OCI-LY3 (cell line): ENCODE measurements around the gene FGGY.
"Not testable (repeated sequence)": the region's sequence is repeated elsewhere in the genome, so short reads cannot be mapped to it uniquely, and the experiment has no call there.

Experiments
- H2AFZ ChIP-seq: fragments of 200-600, 300-600 bp; shearing (Covaris generic); 2 replicates; pipeline ENCODE4 v1.6.0; 2014; ENCODE audit warnings: antibody characterized with exemption, low read depth, low read length
- H3K27ac ChIP-seq: fragments of 200-600, 300-600 bp; sonication (generic); 2 replicates; pipeline ENCODE4 v1.5.1; 2014; ENCODE audit warnings: mild to moderate bottlenecking, low read length, moderate library complexity, mixed read lengths
- H3K27me3 ChIP-seq: fragments of 200-600, 300-600 bp; sonication (generic); 2 replicates; pipeline ENCODE4 v1.6.1; 2014; ENCODE audit warnings: low read depth, low read length, mixed read lengths
- H3K36me3 ChIP-seq: fragments of 200-600, 300-600 bp; sonication (generic); replicated peaks from 2 replicates; pipeline ENCODE3; 2014; ENCODE audit warnings: low read depth, low read length, mixed read lengths
- H3K4me1 ChIP-seq: fragments of 300-600, 200-600 bp; sonication (generic); 2 replicates; pipeline ENCODE4 v1.6.1; 2014; ENCODE audit warnings: low read length, mixed read lengths
- H3K4me2 ChIP-seq: fragments of 200-600, 300-600 bp; sonication (generic); 2 replicates; pipeline ENCODE4 v1.6.1; 2014; ENCODE audit warnings: low read length, mixed read lengths
- H3K4me3 ChIP-seq: fragments of 300-600, 200-600 bp; sonication (generic); 2 replicates; pipeline ENCODE4 v1.5.1; 2014; ENCODE audit warnings: antibody characterized with exemption, mild to moderate bottlenecking, low read length, moderate library complexity
- H3K79me2 ChIP-seq: fragments of 300-600, 200-600 bp; shearing (Covaris generic); 2 replicates; pipeline ENCODE4 v1.6.1; 2014; ENCODE audit warnings: mild to moderate bottlenecking, low read length, mixed read lengths
- H3K9ac ChIP-seq: fragments of 300-600, 200-600 bp; shearing (Covaris generic); 2 replicates; pipeline ENCODE4 v1.6.0; 2014; ENCODE audit warnings: mild to moderate bottlenecking, low read length, moderate library complexity
- H3K9me3 ChIP-seq: fragments of 200-600, 300-600 bp; shearing (Covaris generic); 2 replicates; pipeline ENCODE4 v1.6.1; 2014; ENCODE audit warnings: low read length, mixed read lengths; ENCODE audit not compliant: insufficient read depth
- H4K20me1 ChIP-seq: fragments of 200-600, 300-600 bp; sonication (generic); 2 replicates; pipeline ENCODE4 v1.6.1; 2016; ENCODE audit warnings: low read length, mixed read lengths; ENCODE audit not compliant: insufficient read depth
- CTCF ChIP-seq: fragments of 200-600, 300-600 bp; sonication (generic); IDR thresholded peaks from 2 replicates; pipeline ENCODE4 v1.5.1; 2014; ENCODE audit warnings: antibody characterized with exemption, low read length, low read depth
- EZH2phosphoT487 ChIP-seq: fragments of 200-600 bp; shearing (Covaris generic); IDR thresholded peaks from 2 replicates; pipeline ENCODE4 v1.6.1; 2018; ENCODE audit warnings: antibody characterized with exemption, mixed run types, low read depth

The FGGY gene

GRCh38 chr1:59706303-59706599, 409.4 kb downstream of the FGGY start:
- TF ChIP-seq CTCF (no peak), EZH2phosphoT487 (no peak)
- no peaks in the 10 kb centered on the region for H3K36me3 ChIP-seq
- H3K27me3 ChIP-seq = no peaks in the 10 kb centered on the region
- H3K27ac ChIP-seq = no peak overlapping the region
- no peaks in the 10 kb centered on the region for H3K79me2 ChIP-seq
- no peak overlapping the region for H2AFZ ChIP-seq
- H3K4me3 ChIP-seq = no peak overlapping the region
- no peaks in the 10 kb centered on the region for H3K9me3 ChIP-seq
- H3K4me1 ChIP-seq = no peaks in the 10 kb centered on the region
- no peak overlapping the region for H3K9ac ChIP-seq
- H4K20me1 ChIP-seq = no peaks in the 10 kb centered on the region
- H3K4me2 ChIP-seq = no peak overlapping the region

- Histone ChIP-seq H3K4me1 (no peaks in the 10 kb centered on the region), H3K9me3 (no peaks in the 10 kb centered on the region), H3K4me3 (no peak overlapping the region), H3K79me2 (no peaks in the 10 kb centered on the region), H3K9ac (no peak overlapping the region), H3K27ac (no peak overlapping the region), H2AFZ (no peak overlapping the region), H3K27me3 (no peaks in the 10 kb centered on the region), H4K20me1 (no peaks in the 10 kb centered on the region), H3K4me2 (no peak overlapping the region), H3K36me3 (no peaks in the 10 kb centered on the region)
- no peak for TF ChIP-seq EZH2phosphoT487
- no peak for TF ChIP-seq CTCF
Measured at GRCh38 chr1:59707178-59707791, 410.4 kb downstream of the FGGY start.

- Histone ChIP-seq H3K79me2 (no peaks in the 10 kb centered on the region), H3K27ac (no peak overlapping the region), H3K4me3 (no peak overlapping the region), H3K9ac (no peak overlapping the region), H3K9me3 (no peaks in the 10 kb centered on the region), H3K4me2 (no peak overlapping the region), H3K4me1 (no peaks in the 10 kb centered on the region), H2AFZ (no peak overlapping the region), H3K36me3 (no peaks in the 10 kb centered on the region), H4K20me1 (no peaks in the 10 kb centered on the region), H3K27me3 (no peaks in the 10 kb centered on the region)
- TF ChIP-seq CTCF = no peak
- no peak for TF ChIP-seq EZH2phosphoT487
Measured at GRCh38 chr1:59709333-59709732, 412.4 kb downstream of the FGGY start.

GRCh38 chr1:59710920-59711319, 414.0 kb downstream of the FGGY start:
- H3K9ac ChIP-seq, H2AFZ ChIP-seq, H3K36me3 ChIP-seq, H3K79me2 ChIP-seq, H4K20me1 ChIP-seq, H3K9me3 ChIP-seq, H3K4me1 ChIP-seq, H3K27me3 ChIP-seq, H3K4me2 ChIP-seq, H3K27ac ChIP-seq, H3K4me3 ChIP-seq: not testable (repeated sequence)

- Histone ChIP-seq H3K4me3 (no peak overlapping the region), H3K9me3 (no peaks in the 10 kb centered on the region), H3K79me2 (no peaks in the 10 kb centered on the region), H3K27me3 (no peaks in the 10 kb centered on the region), H3K36me3 (no peaks in the 10 kb centered on the region), H3K9ac (no peak overlapping the region), H2AFZ (no peak overlapping the region), H3K4me1 (no peaks in the 10 kb centered on the region), H3K27ac (no peak overlapping the region), H3K4me2 (no peak overlapping the region), H4K20me1 (no peaks in the 10 kb centered on the region)
- TF ChIP-seq CTCF = no peak
- TF ChIP-seq EZH2phosphoT487 = no peak
Measured at GRCh38 chr1:59714219-59714618, 417.3 kb downstream of the FGGY start.
